HUES6 (cell line): ENCODE measurements around the gene SLC9A8.

Experiments used
- H3K27ac ChIP-seq: 2 replicates; pipeline ENCODE4 v1.7.0; 2013; ENCODE audit warnings: low read depth, mild to moderate bottlenecking, low read length, inconsistent platforms
- H3K27me3 ChIP-seq: 2 replicates; pipeline ENCODE4 v1.6.1; 2013; ENCODE audit warnings: low read length; ENCODE audit not compliant: control insufficient read depth, insufficient read depth
- H3K36me3 ChIP-seq: 2 replicates; pipeline ENCODE4 v1.6.1; 2013; ENCODE audit warnings: low read length; ENCODE audit not compliant: control insufficient read depth, insufficient read depth
- H3K4me1 ChIP-seq: 2 replicates; pipeline ENCODE4 v1.6.1; 2013; ENCODE audit warnings: low read length; ENCODE audit not compliant: control insufficient read depth, insufficient read depth
- H3K4me3 ChIP-seq: 2 replicates; pipeline ENCODE4 v1.5.1; 2013; ENCODE audit warnings: low read depth, low read length
- H3K9ac ChIP-seq: one replicate; pipeline ENCODE4 v1.6.1; 2013; ENCODE audit warnings: mild to moderate bottlenecking, low read length
- H3K9me3 ChIP-seq: 2 replicates; pipeline ENCODE4 v1.6.1; 2013; ENCODE audit warnings: low read depth, low read length; ENCODE audit not compliant: control insufficient read depth, insufficient read depth

The SLC9A8 gene

GRCh38 chr20:49867453-49868215 is 55.0 kb downstream of the SLC9A8 start:
- H3K27me3 ChIP-seq = no peaks in the 10 kb centered on the region
- H3K9me3 ChIP-seq = no peaks in the 10 kb centered on the region
- peaks cover 13% of the 10 kb centered on the region for H3K4me1 ChIP-seq
- H3K4me3 ChIP-seq = no peak overlapping the region
- H3K36me3 ChIP-seq = peaks cover 9% of the 10 kb centered on the region
- no peak overlapping the region for H3K9ac ChIP-seq
- no peak overlapping the region for H3K27ac ChIP-seq

GRCh38 chr20:49868538-49868937 is 55.9 kb downstream of the SLC9A8 start:
- Histone ChIP-seq H3K4me1 (peaks cover 13% of the 10 kb centered on the region), H3K9me3 (no peaks in the 10 kb centered on the region), H3K36me3 (peaks cover 13% of the 10 kb centered on the region), H3K4me3 (no peak overlapping the region), H3K27me3 (no peaks in the 10 kb centered on the region), H3K27ac (no peak overlapping the region), H3K9ac (no peak overlapping the region)

GRCh38 chr20:49868964-49869363 is 56.3 kb downstream of the SLC9A8 start:
- Histone ChIP-seq H3K27me3 (no peaks in the 10 kb centered on the region), H3K9ac (no peak overlapping the region), H3K9me3 (no peaks in the 10 kb centered on the region), H3K4me1 (peaks cover 13% of the 10 kb centered on the region), H3K36me3 (peaks cover 13% of the 10 kb centered on the region), H3K4me3 (no peak overlapping the region), H3K27ac (no peak overlapping the region)

- Histone ChIP-seq H3K4me3 (no peak overlapping the region), H3K27me3 (no peaks in the 10 kb centered on the region), H3K9me3 (no peaks in the 10 kb centered on the region), H3K4me1 (peaks cover 13% of the 10 kb centered on the region), H3K9ac (no peak overlapping the region), H3K27ac (no peak overlapping the region), H3K36me3 (peaks cover 13% of the 10 kb centered on the region)
These were observed 57.6 kb downstream of the SLC9A8 start for GRCh38 chr20:49870261-49870660.

GRCh38 chr20:49871391-49871948 is 58.8 kb downstream of the SLC9A8 start:
- Histone ChIP-seq H3K27me3 (no peaks in the 10 kb centered on the region), H3K4me3 (no peak overlapping the region), H3K9me3 (no peaks in the 10 kb centered on the region), H3K9ac (no peak overlapping the region), H3K36me3 (peaks cover 12% of the 10 kb centered on the region), H3K4me1 (peaks cover 13% of the 10 kb centered on the region), H3K27ac (no peak overlapping the region)

- H3K36me3 ChIP-seq = peaks cover 12% of the 10 kb centered on the region
- H3K4me3 ChIP-seq = no peak overlapping the region
- H3K4me1 ChIP-seq = peaks cover 13% of the 10 kb centered on the region
- no peaks in the 10 kb centered on the region for H3K9me3 ChIP-seq
- no peaks in the 10 kb centered on the region for H3K27me3 ChIP-seq
- no peak overlapping the region for H3K27ac ChIP-seq
- H3K9ac ChIP-seq = no peak overlapping the region
These were observed 59.4 kb downstream of the SLC9A8 start for GRCh38 chr20:49872056-49872455.

- Histone ChIP-seq H3K36me3 (peaks cover 9% of the 10 kb centered on the region), H3K9ac (no peak overlapping the region), H3K4me3 (no peak overlapping the region), H3K4me1 (no peaks in the 10 kb centered on the region; the same call in 1 of the 2 replicates), H3K27ac (no peak overlapping the region), H3K27me3 (no peaks in the 10 kb centered on the region), H3K9me3 (no peaks in the 10 kb centered on the region)
These were observed 62.1 kb downstream of the SLC9A8 start for GRCh38 chr20:49874696-49875095.

GRCh38 chr20:49877386-49877921 is 64.8 kb downstream of the SLC9A8 start:
- Histone ChIP-seq H3K9ac (no peak overlapping the region), H3K27me3 (no peaks in the 10 kb centered on the region), H3K27ac (no peak overlapping the region), H3K36me3 (peaks cover 17% of the 10 kb centered on the region), H3K9me3 (no peaks in the 10 kb centered on the region), H3K4me3 (no peak overlapping the region), H3K4me1 (no peaks in the 10 kb centered on the region)

GRCh38 chr20:49878977-49879376 is 66.3 kb downstream of the SLC9A8 start:
- no peaks in the 10 kb centered on the region for H3K27me3 ChIP-seq
- H3K27ac ChIP-seq = no peak overlapping the region
- no peaks in the 10 kb centered on the region for H3K9me3 ChIP-seq
- H3K9ac ChIP-seq = no peak overlapping the region
- H3K36me3 ChIP-seq = peaks cover 26% of the 10 kb centered on the region
- no peaks in the 10 kb centered on the region for H3K4me1 ChIP-seq
- no peak overlapping the region for H3K4me3 ChIP-seq

- H3K4me3 ChIP-seq = no peak overlapping the region
- no peaks in the 10 kb centered on the region for H3K9me3 ChIP-seq
- peaks cover 32% of the 10 kb centered on the region for H3K36me3 ChIP-seq
- no peak overlapping the region for H3K27ac ChIP-seq
- no peaks in the 10 kb centered on the region for H3K4me1 ChIP-seq
- no peaks in the 10 kb centered on the region for H3K27me3 ChIP-seq
- no peak overlapping the region for H3K9ac ChIP-seq
These were observed 67.5 kb downstream of the SLC9A8 start for GRCh38 chr20:49880177-49880576.

- Histone ChIP-seq H3K4me3 (no peak overlapping the region), H3K27me3 (no peaks in the 10 kb centered on the region), H3K4me1 (no peaks in the 10 kb centered on the region), H3K9ac (no peak overlapping the region), H3K36me3 (peaks cover 35% of the 10 kb centered on the region), H3K27ac (no peak overlapping the region), H3K9me3 (no peaks in the 10 kb centered on the region)
These were observed 68.3 kb downstream of the SLC9A8 start for GRCh38 chr20:49880724-49881445.
